ENCODE measurements around the gene EPHA3. TPM values are rescaled to one million over a fixed set of nuclear protein-coding genes. Genes with fewer than 3 reads are reported as not detected.

Gene EPHA3
- total and polyA plus RNA-seq, 10 of the 15 experiments (the other 5 are each of a cell fraction or from before 2014, with no cell fraction given), result 0.03 to 39.0 (median 0.07) TPM; not detected in 4

DNA sequence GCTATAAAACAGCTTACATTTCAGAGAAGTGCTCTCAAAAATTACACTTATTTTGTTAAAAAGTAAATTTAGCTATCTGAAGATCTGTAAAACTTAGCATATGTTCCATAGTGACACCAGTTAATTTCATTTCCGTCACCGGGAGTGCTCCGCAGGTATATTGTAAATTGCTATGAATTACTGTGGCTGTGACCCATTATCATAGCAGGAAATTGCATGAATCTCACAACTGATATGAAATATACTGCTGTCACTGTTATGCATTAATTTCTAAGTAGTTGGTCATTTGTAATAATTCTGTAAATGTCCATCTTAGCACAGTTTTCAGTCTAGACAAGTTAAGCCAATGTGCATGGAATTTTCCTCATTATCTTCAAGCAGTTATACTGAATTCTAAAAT, 91.2 kb downstream of the EPHA3 start (continued):
- TF ChIP-seq FOS (IDR thresholded peaks at IDR 0.05; ENCODE audit: borderline replicate concordance, extremely low read depth, insufficient read length), result no peak
- TF ChIP-seq BACH1 (IDR thresholded peaks at IDR 0.05; ENCODE audit: borderline replicate concordance), result no peak

- Histone ChIP-seq H3K36me3 (ENCODE audit: control insufficient read depth in 2 of 2, insufficient read depth in 2 of 2, low read length in 1 of 2) (no peaks in the 10 kb centered on the region), H3K9me3 (replicated peaks; ENCODE audit: control insufficient read depth, insufficient read depth, low read length) (no peaks in the 10 kb centered on the region), H3K4me1 (ENCODE audit: control insufficient read depth, insufficient read depth, low read length) (no peaks in the 10 kb centered on the region), H3K4me3 (no peak overlapping the region), H3K79me2 (ENCODE audit: control insufficient read depth, insufficient read depth, low read length) (no peaks in the 10 kb centered on the region), H3K27ac (ENCODE audit: control insufficient read depth, insufficient read depth) (no peak overlapping the region), H2AFZ (ENCODE audit: control insufficient read depth, low read depth, low read length) (no peak overlapping the region), H3K4me2 (ENCODE audit: control insufficient read depth, insufficient read depth) (no peak overlapping the region), H4K20me1 (ENCODE audit: control insufficient read depth, insufficient read depth) (no peaks in the 10 kb centered on the region), H3K27me3 (replicated peaks in 1 of 2; ENCODE audit: control insufficient read depth in 2 of 2, insufficient read depth in 2 of 2, low read length in 1 of 2) (no peaks in the 10 kb centered on the region), H3K9ac (ENCODE audit: control insufficient read depth, insufficient read depth, low read length) (no peak overlapping the region)
- no peak for FAIRE-seq
- in situ Hi-C loops (cut with MboI) (no loop called here), intact Hi-C loops (cut with micrococcal nuclease; ENCODE audit: unreplicated experiment) (no loop called here)
- ChIA-PET POLR2A (no interaction called here), RAD21 (ENCODE audit: unreplicated experiment) (no interaction called here), CTCF (no interaction called here), SMC1A (ENCODE audit: uncharacterized antibody, unreplicated experiment) (no interaction called here)
- no peak for DNase-seq (ENCODE audit: low read depth, low spot score)
- no TSS peak for BruUV-seq (replicated peaks)
- TF ChIP-seq HDGF (IDR thresholded peaks at IDR 0.05) (no peak), EED (IDR thresholded peaks at IDR 0.05; ENCODE audit: low read depth) (no peak)
- no peak for ATAC-seq
- WGBS (ENCODE audit: insufficient coverage, insufficient replicate concordance, low lambda C conversion rate, missing lambda C conversion rate), result 0% methylated on average over 1 of the region's 1 CpG
Observed at GRCh38 chr3:89212619-89213018, 105.2 kb downstream of the EPHA3 start.

DNA sequence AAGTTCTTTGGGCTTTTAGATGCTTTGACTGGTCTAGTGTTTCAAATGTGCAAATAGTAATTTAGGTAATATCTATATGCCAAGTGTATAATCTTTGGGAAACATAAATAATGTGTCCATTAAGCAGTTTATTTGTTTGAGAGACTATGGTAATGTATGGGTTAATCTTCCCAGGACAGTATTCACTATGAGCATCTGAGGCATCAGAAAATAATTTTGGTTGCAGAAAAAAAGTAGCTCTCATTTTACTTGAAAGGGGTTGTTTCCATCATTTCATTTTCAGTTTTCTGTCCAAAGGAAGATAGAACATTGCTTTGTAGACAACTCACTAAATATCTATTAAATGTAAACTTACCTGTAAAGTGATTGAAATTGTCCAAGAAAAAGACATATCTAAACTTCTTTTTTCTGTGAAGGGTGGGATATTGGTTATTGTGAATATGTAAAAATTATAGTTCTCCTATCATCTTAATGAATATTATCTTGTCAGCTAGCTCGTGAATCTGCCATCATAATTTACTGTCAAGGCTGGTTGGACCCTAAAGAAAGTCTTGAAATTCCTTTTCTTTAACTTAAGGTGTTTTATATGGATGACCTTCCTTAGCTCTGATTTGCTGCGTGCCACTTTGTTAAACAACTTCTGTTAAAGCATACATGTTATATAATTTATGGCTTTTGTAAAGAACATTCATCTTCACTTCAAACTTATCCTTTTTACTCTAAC, 108.8 kb downstream of the EPHA3 start:
- Histone ChIP-seq H3K9me3 (replicated peaks; ENCODE audit: control insufficient read depth, insufficient read depth, low read length) (no peaks in the 10 kb centered on the region), H3K9ac (ENCODE audit: control insufficient read depth, insufficient read depth, low read length) (no peak overlapping the region), H3K4me3 (no peak overlapping the region), H2AFZ (ENCODE audit: control insufficient read depth, low read depth, low read length) (no peak overlapping the region), H4K20me1 (ENCODE audit: control insufficient read depth, insufficient read depth) (no peaks in the 10 kb centered on the region), H3K4me2 (ENCODE audit: control insufficient read depth, insufficient read depth) (no peak overlapping the region), H3K36me3 (ENCODE audit: control insufficient read depth in 2 of 2, insufficient read depth in 2 of 2, low read length in 1 of 2) (no peaks in the 10 kb centered on the region), H3K27me3 (replicated peaks in 1 of 2; ENCODE audit: control insufficient read depth in 2 of 2, insufficient read depth in 2 of 2, low read length in 1 of 2) (no peaks in the 10 kb centered on the region), H3K27ac (ENCODE audit: control insufficient read depth, insufficient read depth) (no peak overlapping the region), H3K4me1 (ENCODE audit: control insufficient read depth, insufficient read depth, low read length) (no peaks in the 10 kb centered on the region), H3K79me2 (ENCODE audit: control insufficient read depth, insufficient read depth, low read length) (no peaks in the 10 kb centered on the region)
- POLR2A ChIA-PET, result no interaction called here
- DNase-seq (ENCODE audit: low read depth, low spot score), result no peak
- SMC1A ChIA-PET (ENCODE audit: uncharacterized antibody, unreplicated experiment), result interaction anchor here (0.9 to 1.2 kb wide), 3 partner anchors 35 to 965 kb away, joined by 3 read pairs; no protein-coding TSS in a partner anchor
- no peak for ATAC-seq
- intact Hi-C loops (cut with micrococcal nuclease; ENCODE audit: unreplicated experiment) (no loop called here), in situ Hi-C loops (cut with MboI) (no loop called here)
- no peak for FAIRE-seq
- RAD21 ChIA-PET (ENCODE audit: unreplicated experiment), result interaction anchor here (0.6 to 1.1 kb wide), 2 partner anchors 9 to 41 kb away, joined by 3 to 4 read pairs; no protein-coding TSS in a partner anchor
- BruUV-seq (replicated peaks), result no TSS peak
- WGBS (ENCODE audit: insufficient coverage, insufficient replicate concordance, low lambda C conversion rate, missing lambda C conversion rate), result 0% methylated on average over 2 of the region's 2 CpGs
- CTCF ChIA-PET, result interaction anchor here (1.0 kb wide), 1 partner anchor 33 kb away, joined by 3 read pairs; no protein-coding TSS in a partner anchor
- no peak for TF ChIP-seq ZNF592 (IDR thresholded peaks at IDR 0.05)
- TF ChIP-seq SUPT20H (IDR thresholded peaks at IDR 0.05; ENCODE audit: borderline replicate concordance, control insufficient read depth, low read depth, low read length), result no peak
- no peak for TF ChIP-seq TCF7 (IDR thresholded peaks at IDR 0.05; ENCODE audit: borderline replicate concordance)
- TF ChIP-seq E2F4 (IDR thresholded peaks at IDR 0.05; ENCODE audit: low read depth, low read length), result no peak
- no peak for TF ChIP-seq TAF1 (IDR thresholded peaks at IDR 0.05; ENCODE audit: borderline replicate concordance, low read depth, low read length)
- no peak for TF ChIP-seq POLR2AphosphoS5 (IDR thresholded peaks at IDR 0.05; ENCODE audit: low read length)

All from GM12878 (cell line).